Endothelial cell of umbilical vein (primary cell): Measurements from ENCODE around the gene ZSCAN5A. TPM values are rescaled to one million over a fixed set of nuclear protein-coding genes. Genes with fewer than 3 reads are reported as not detected.

ENCODE experiments used
- BruUV-seq: library from RNA; stranded (reverse); fragments of 400-500 nt; replicated peaks from 2 replicates; lab custom pipeline; 2021; lab: Mats Ljungman, UMichigan
- CTCF ChIA-PET: fragments of 300-600, 350-600 bp; sonication (Branson Sonifier 250); formaldehyde crosslinking; loops from one replicate; lab custom pipeline; 2021; ENCODE audit warnings: antibody characterized with exemption, inconsistent platforms; lab: Charles Lee
- POLR2A ChIA-PET: fragments of 300-600, 350-600 bp; sonication (Branson Sonifier 250); formaldehyde crosslinking; loops from one replicate; lab custom pipeline; 2021; ENCODE audit warnings: antibody characterized with exemption, inconsistent platforms; lab: Charles Lee
- DNase-seq: peaks from one replicate; pipeline ENCODE4 v3.0.0-alpha.2; 2011; ENCODE audit warnings: low read depth, low spot score
- FAIRE-seq: peaks from 2 replicates; lab custom pipeline; 2011; peaks lifted over from hg19 to GRCh38; lab: Jason Lieb, UNC
- H2AFZ ChIP-seq: 2 replicates; pipeline ENCODE4 v1.6.0; 2012; ENCODE audit warnings: low read depth, low read length, control low read depth, inconsistent platforms
- H3K27ac ChIP-seq: 2 replicates; pipeline ENCODE4 v1.5.1; 2011; ENCODE audit warnings: low read depth, mild to moderate bottlenecking, control low read depth, low read length, moderate library complexity; ENCODE audit not compliant: insufficient read depth
- H3K27me3 ChIP-seq, 2 experiments: 2 replicates each; pipeline versions ENCODE4 v1.6.0 to v1.6.1; 2011; ENCODE audit warnings: low read length in 2 of 2, mixed read lengths in 1 of 2; ENCODE audit not compliant: control insufficient read depth in 2 of 2, insufficient read depth in 2 of 2
- H3K36me3 ChIP-seq, 2 experiments: 2 replicates in 1 of 2; 3 replicates in 1 of 2; pipeline ENCODE4 v1.5.1; 2011; ENCODE audit warnings: low read length in 2 of 2, mild to moderate bottlenecking in 1 of 2, moderate library complexity in 1 of 2; ENCODE audit not compliant: control insufficient read depth in 2 of 2, insufficient read depth in 2 of 2; ENCODE audit errors: extremely low read depth in 1 of 2
- H3K4me1 ChIP-seq: 3 replicates; pipeline ENCODE4 v1.5.1; 2011; ENCODE audit warnings: mild to moderate bottlenecking, low read length; ENCODE audit not compliant: control insufficient read depth, insufficient read depth; ENCODE audit errors: extremely low read depth
- H3K4me2 ChIP-seq: 2 replicates; pipeline ENCODE4 v1.6.1; 2011; ENCODE audit warnings: low read length, control low read depth, mixed read lengths; ENCODE audit not compliant: insufficient read depth
- H3K4me3 ChIP-seq, 3 experiments: fragments of 200-600 bp in 1 of 3; sonication (generic), shearing (Covaris generic) in 1 of 3; replicated peaks in 1 of 3; 2 replicates each; pipeline ENCODE4 v1.5.1; 2011 to 2016; ENCODE audit warnings: control low read depth in 3 of 3, low read length in 3 of 3, mild to moderate bottlenecking in 2 of 3, inconsistent platforms in 1 of 3, low read depth in 1 of 3, moderate library complexity in 1 of 3; ENCODE audit not compliant: insufficient read depth in 1 of 3
- H3K79me2 ChIP-seq: 2 replicates; pipeline ENCODE4 v1.6.0; 2012; ENCODE audit warnings: low read length, inconsistent platforms; ENCODE audit not compliant: control insufficient read depth, insufficient read depth
- H3K9ac ChIP-seq: replicated peaks from 2 replicates; pipeline ENCODE3; 2011; ENCODE audit warnings: low read length, control low read depth; ENCODE audit not compliant: insufficient read depth; ENCODE audit errors: extremely low read depth
- H3K9me1 ChIP-seq: replicated peaks from 3 replicates; pipeline ENCODE4 v1.6.0; 2011; ENCODE audit warnings: mild to moderate bottlenecking, low read length; ENCODE audit not compliant: control insufficient read depth, insufficient read depth; ENCODE audit errors: extremely low read depth
- H3K9me3 ChIP-seq: replicated peaks from 2 replicates; pipeline ENCODE4 v1.5.1; 2012; ENCODE audit warnings: low read length, inconsistent platforms; ENCODE audit not compliant: control insufficient read depth, insufficient read depth
- H4K20me1 ChIP-seq: replicated peaks from 2 replicates; pipeline ENCODE3; 2011; ENCODE audit warnings: mild to moderate bottlenecking, low read length; ENCODE audit not compliant: control insufficient read depth, insufficient read depth; ENCODE audit errors: extremely low read depth
- CTCF ChIP-seq, 2 donors: IDR thresholded peaks; 1 replicate in 1 of 2; 2 replicates in 1 of 2; pipeline ENCODE4 v1.5.1; 2011; ENCODE audit warnings: low read length in 2 of 2, mild to moderate bottlenecking in 2 of 2, moderate library complexity in 2 of 2, control low read depth in 1 of 2, inconsistent platforms in 1 of 2, low read depth in 1 of 2; ENCODE audit not compliant: insufficient read depth in 1 of 2; ENCODE audit errors: extremely low read depth in 1 of 2
- EZH2 ChIP-seq: IDR thresholded peaks from 2 replicates; pipeline ENCODE4 v1.6.1; 2012; ENCODE audit warnings: borderline replicate concordance, low read depth, mild to moderate bottlenecking, moderate library complexity, low read length, inconsistent platforms; ENCODE audit not compliant: severe bottlenecking
- FOS ChIP-seq: IDR thresholded peaks from 2 replicates; pipeline ENCODE4 v1.6.1; 2011; ENCODE audit warnings: mild to moderate bottlenecking, low read length, moderate library complexity, borderline replicate concordance; ENCODE audit not compliant: insufficient read depth
- GATA2 ChIP-seq: IDR thresholded peaks from 2 replicates; pipeline ENCODE4 v1.7.0; 2011; ENCODE audit warnings: low read depth, mild to moderate bottlenecking, moderate library complexity, mixed read lengths, low read length; ENCODE audit not compliant: insufficient read length, insufficient read depth
- JUN ChIP-seq: IDR thresholded peaks from 2 replicates; pipeline ENCODE4 v1.6.1; 2011; ENCODE audit warnings: borderline replicate concordance, low read depth; ENCODE audit not compliant: insufficient read length, insufficient read depth
- MAX ChIP-seq: IDR thresholded peaks from 2 replicates; pipeline ENCODE4 v1.6.1; 2011; ENCODE audit not compliant: insufficient read depth, insufficient read length
- MYC ChIP-seq: IDR thresholded peaks from one replicate; pipeline ENCODE4 v1.6.1; 2011; ENCODE audit warnings: mild to moderate bottlenecking, low read depth, low read length
- POLR2A ChIP-seq: IDR thresholded peaks from 2 replicates; pipeline ENCODE4 v1.6.1; 2012; ENCODE audit warnings: low read depth, mild to moderate bottlenecking, control low read depth, low read length
- POLR2AphosphoS5 ChIP-seq: IDR thresholded peaks from 2 replicates; pipeline ENCODE4 v1.6.1; 2012; ENCODE audit warnings: low read depth, mild to moderate bottlenecking, control low read depth, low read length, moderate library complexity; ENCODE audit not compliant: insufficient read depth
- dilution Hi-C: fragments of 300-500 bp; cut with MboI; formaldehyde crosslinking; loops from one replicate; pipeline ENCODE4 v1.15.0; 2019; ENCODE audit warnings: low sequenced_read_pairs; ENCODE audit not compliant: extremely low pct_ligation_motif_present
- intact Hi-C: fragments of 100-400 bp; cut with micrococcal nuclease; formaldehyde crosslinking; loops from one replicate; pipeline ENCODE4 v1.10.0; 2022
- polyA plus RNA-seq, 4 experiments: library from polyadenylated mRNA; depleted of rRNA in 3 of 4; stranded (reverse) in 3 of 4; unstranded in 1 of 4; fragments of >200 nt; gene quantifications; 2 replicates each; pipeline versions ENCODE4 v1.2.1 to v1.2.3, GENCODE V29; 2011 to 2012; ENCODE audit warnings: missing spikeins in 1 of 4
- total RNA-seq: library from RNA; stranded (reverse); gene quantifications from 2 replicates; pipeline ENCODE4 v1.2.3, GENCODE V29; 2021

The ZSCAN5A gene
- total and polyA plus RNA-seq, 2 donors (not counting 3 experiments of a cell fraction or from before 2014, with no cell fraction given), result 5.1 to 12.2 TPM

GRCh38 chr19:56271151-56271550 lies 43.5 kb downstream of the ZSCAN5A start:
- no peak overlapping the region for H2AFZ ChIP-seq
- no peak overlapping the region for H3K27ac ChIP-seq
- ChIA-PET POLR2A (no interaction called here), CTCF (interaction anchor here (1.2 to 6.0 kb wide), 5 partner anchors 10 to 62 kb away, joined by 4 to 70 read pairs (median 10); no protein-coding TSS in a partner anchor)
- H3K9me3 ChIP-seq, result no peaks in the 10 kb centered on the region
- no peaks in the 10 kb centered on the region for H3K9me1 ChIP-seq
- H3K36me3 ChIP-seq, result no peaks in the 10 kb centered on the region
- peaks cover 27% of the 10 kb centered on the region for H3K4me1 ChIP-seq
- no peaks in the 10 kb centered on the region for H3K27me3 ChIP-seq
- no peak for DNase-seq
- H3K4me2 ChIP-seq, result no peak overlapping the region
- intact Hi-C loops, result no loop called here
- FAIRE-seq, result no peak
- BruUV-seq, result no TSS peak
- H4K20me1 ChIP-seq, result no peaks in the 10 kb centered on the region
- dilution Hi-C loops, result no loop called here
- H3K79me2 ChIP-seq, result no peaks in the 10 kb centered on the region
- H3K9ac ChIP-seq, result no peak overlapping the region
- no peak overlapping the region for H3K4me3 ChIP-seq
- no peak for TF ChIP-seq POLR2AphosphoS5
- no peak for TF ChIP-seq FOS
- no peak for TF ChIP-seq EZH2
- no peak for TF ChIP-seq MYC
- no peak for TF ChIP-seq MAX
- no peak for TF ChIP-seq JUN
- no peak for TF ChIP-seq POLR2A
- no peak for TF ChIP-seq GATA2
- TF ChIP-seq CTCF (IDR thresholded peaks at IDR 0.05; ENCODE audit: extremely low read depth in 1 of 2, insufficient read depth in 1 of 2, low read depth in 1 of 2, low read length in 2 of 2), result no peak
